HCT116 (cell line): ENCODE data around the gene C1QL4. TPM values are rescaled to one million over a fixed set of nuclear protein-coding genes. Genes with fewer than 3 reads are reported as not detected.

Experiments
- ATAC-seq: fragments of 200-7000 bp; cut with Tn5 transposase; 2 replicates; pipeline ENCODE4 v1.9.1; 2020; ENCODE audit warnings: mild to moderate bottlenecking, moderate library complexity
- BruUV-seq: library from RNA; stranded (reverse); fragments of 400-500 nt; replicated peaks from 2 replicates; lab custom pipeline; 2021; lab: Mats Ljungman, UMichigan
- CTCF ChIA-PET: fragments of 300-600 bp; sonication (Branson Sonifier 250); formaldehyde crosslinking; loops from one replicate; lab custom pipeline; 2021; ENCODE audit warnings: antibody characterized with exemption; lab: Charles Lee
- POLR2A ChIA-PET: fragments of 300-600, 350-600 bp; sonication (Branson Sonifier 250); formaldehyde crosslinking; loops from one replicate; lab custom pipeline; 2021; ENCODE audit warnings: antibody characterized with exemption; lab: Charles Lee
- RAD21 ChIA-PET, 2 experiments: fragments of 300-600 bp; sonication (Branson Sonifier 250); formaldehyde crosslinking; loops; one replicate each; lab custom pipeline; 2023; ENCODE audit warnings: low total read pairs in 2 of 2; ENCODE audit not compliant: uncharacterized antibody in 2 of 2, unreplicated experiment in 2 of 2, low non-redundant PET in 1 of 2; lab: Charles Lee
- DNase-seq: peaks from one replicate; pipeline ENCODE4 v3.0.0-alpha.2; 2010; ENCODE audit warnings: low read depth, low spot score
- H2AFZ ChIP-seq: fragments of 200-600 bp; shearing (Covaris generic), sonication (generic); 2 replicates; pipeline ENCODE4 v1.6.1; 2017; ENCODE audit warnings: low read depth, mixed run types, mixed read lengths, antibody characterized with exemption, low read length; ENCODE audit not compliant: poor library complexity, severe bottlenecking
- H3K27ac ChIP-seq: 2 replicates; pipeline ENCODE4 v1.5.1; 2012; ENCODE audit warnings: low read depth, low read length
- H3K27me3 ChIP-seq: fragments of 200-600 bp; sonication (generic); 2 replicates; pipeline ENCODE4 v1.6.1; 2016; ENCODE audit warnings: mixed run types, low read length, mixed read lengths; ENCODE audit not compliant: insufficient read depth
- H3K36me3 ChIP-seq, 2 experiments: fragments of 200-500 bp in 1 of 2; fragments of 200-600 bp in 1 of 2; sonication (Bioruptor generic) in 1 of 2; sonication (generic) in 1 of 2; 2 replicates each; pipeline versions ENCODE4 v1.5.1 to v1.6.1; 2014 to 2016; ENCODE audit warnings: low read length in 2 of 2, inconsistent platforms in 1 of 2, mixed read lengths in 1 of 2, mixed run types in 1 of 2; ENCODE audit not compliant: insufficient read depth in 2 of 2, control insufficient read depth in 1 of 2
- H3K4me1 ChIP-seq, 2 experiments: fragments of 200-600 bp in 1 of 2; sonication (generic) in 1 of 2; 2 replicates each; pipeline versions ENCODE4 v1.5.1 to v1.6.1; 2012 to 2017; ENCODE audit warnings: low read length in 2 of 2, inconsistent platforms in 1 of 2, mild to moderate bottlenecking in 1 of 2, mixed read lengths in 1 of 2, mixed run types in 1 of 2, moderate library complexity in 1 of 2; ENCODE audit not compliant: insufficient read depth in 2 of 2, control insufficient read depth in 1 of 2
- H3K4me2 ChIP-seq: fragments of 200-600 bp; sonication (generic); 2 replicates; pipeline ENCODE4 v1.6.1; 2017; ENCODE audit warnings: mixed run types, low read length, mixed read lengths
- H3K4me3 ChIP-seq, 2 experiments: fragments of 200-600 bp in 1 of 2; sonication (generic) in 1 of 2; replicated peaks in 1 of 2; 2 replicates each; pipeline ENCODE4 v1.5.1; 2011 to 2016; ENCODE audit warnings: low read length in 2 of 2, control low read depth in 1 of 2, low read depth in 1 of 2, mild to moderate bottlenecking in 1 of 2, mixed read lengths in 1 of 2, mixed run types in 1 of 2
- H3K79me2 ChIP-seq: fragments of 200-600 bp; sonication (generic); 2 replicates; pipeline ENCODE4 v1.6.1; 2017; ENCODE audit warnings: mild to moderate bottlenecking, mixed run types, low read length, moderate library complexity, mixed read lengths; ENCODE audit not compliant: insufficient read depth
- H3K9ac ChIP-seq: fragments of 200-600 bp; sonication (generic); 2 replicates; pipeline ENCODE4 v1.6.1; 2016; ENCODE audit warnings: low read length, mixed read lengths
- H3K9me2 ChIP-seq: fragments of 200-600 bp; sonication (generic), shearing (Covaris generic); 2 replicates; pipeline ENCODE4 v1.6.1; 2017; ENCODE audit warnings: mixed run types, mild to moderate bottlenecking, moderate library complexity; ENCODE audit not compliant: insufficient read depth
- H3K9me3 ChIP-seq, 2 experiments: fragments of 200-500 bp in 1 of 2; fragments of 200-600 bp in 1 of 2; sonication (Bioruptor generic) in 1 of 2; sonication (generic) in 1 of 2; 2 replicates each; pipeline ENCODE4 v1.6.1; 2014 to 2017; ENCODE audit warnings: low read length in 2 of 2, mixed read lengths in 2 of 2, inconsistent platforms in 1 of 2, low read depth in 1 of 2, mild to moderate bottlenecking in 1 of 2, mixed run types in 1 of 2, moderate library complexity in 1 of 2; ENCODE audit not compliant: control insufficient read depth in 1 of 2, insufficient read depth in 1 of 2
- H4K20me1 ChIP-seq: fragments of 200-600 bp; sonication (generic), shearing (Covaris generic); 2 replicates; pipeline ENCODE4 v1.6.1; 2017; ENCODE audit warnings: mixed run types, mild to moderate bottlenecking, moderate library complexity; ENCODE audit not compliant: insufficient read depth
- POLR2AphosphoS5 ChIP-seq: IDR thresholded peaks from 2 replicates; pipeline ENCODE4 v1.6.1; 2011; ENCODE audit warnings: mild to moderate bottlenecking, low read depth, low read length, moderate library complexity
- RAD21 ChIP-seq: IDR thresholded peaks from 2 replicates; pipeline ENCODE4 v1.6.1; 2012; ENCODE audit warnings: low read depth, mild to moderate bottlenecking
- ZFX ChIP-seq: fragments of 450-650 bp; IDR thresholded peaks from 2 replicates; pipeline ENCODE4 v1.6.1; 2017
- intact Hi-C: fragments of 100-400 bp; cut with micrococcal nuclease; formaldehyde crosslinking; loops from 2 replicates; pipeline ENCODE4 v1.10.0; 2022
- total RNA-seq: library from RNA; stranded (reverse); gene quantifications from one replicate; pipeline ENCODE4 v1.2.1, GENCODE V29; 2021; ENCODE audit not compliant: unreplicated experiment
- TF ChIP-seq, protein P1 (sequence below): IDR thresholded peaks from 2 replicates; pipeline ENCODE4 v1.6.1; 2011; ENCODE audit warnings: mild to moderate bottlenecking, low read length, moderate library complexity; ENCODE audit not compliant: insufficient replicate concordance; ENCODE audit errors: extremely low read depth
- TF ChIP-seq, protein P2 (sequence below), 3 experiments: fragments of 200-600 bp in 1 of 3; sonication (generic) in 1 of 3; IDR thresholded peaks in 2 of 3; conservative IDR thresholded peaks in 1 of 3; 2 replicates each; pipeline ENCODE4 v1.5.1; 2012 to 2017; ENCODE audit warnings: low read depth in 2 of 3, low read length in 2 of 3, antibody characterized with exemption in 1 of 3, borderline replicate concordance in 1 of 3, control low read depth in 1 of 3, mild to moderate bottlenecking in 1 of 3, mixed read lengths in 1 of 3, mixed run types in 1 of 3, moderate library complexity in 1 of 3; ENCODE audit not compliant: insufficient read depth in 1 of 3
- TF ChIP-seq, protein P3 (sequence below): IDR thresholded peaks from 2 replicates; pipeline ENCODE4 v1.6.1; 2012

Gene C1QL4
- total RNA-seq, 1 experiment from 2014 or later: 8.1 TPM

DNA sequence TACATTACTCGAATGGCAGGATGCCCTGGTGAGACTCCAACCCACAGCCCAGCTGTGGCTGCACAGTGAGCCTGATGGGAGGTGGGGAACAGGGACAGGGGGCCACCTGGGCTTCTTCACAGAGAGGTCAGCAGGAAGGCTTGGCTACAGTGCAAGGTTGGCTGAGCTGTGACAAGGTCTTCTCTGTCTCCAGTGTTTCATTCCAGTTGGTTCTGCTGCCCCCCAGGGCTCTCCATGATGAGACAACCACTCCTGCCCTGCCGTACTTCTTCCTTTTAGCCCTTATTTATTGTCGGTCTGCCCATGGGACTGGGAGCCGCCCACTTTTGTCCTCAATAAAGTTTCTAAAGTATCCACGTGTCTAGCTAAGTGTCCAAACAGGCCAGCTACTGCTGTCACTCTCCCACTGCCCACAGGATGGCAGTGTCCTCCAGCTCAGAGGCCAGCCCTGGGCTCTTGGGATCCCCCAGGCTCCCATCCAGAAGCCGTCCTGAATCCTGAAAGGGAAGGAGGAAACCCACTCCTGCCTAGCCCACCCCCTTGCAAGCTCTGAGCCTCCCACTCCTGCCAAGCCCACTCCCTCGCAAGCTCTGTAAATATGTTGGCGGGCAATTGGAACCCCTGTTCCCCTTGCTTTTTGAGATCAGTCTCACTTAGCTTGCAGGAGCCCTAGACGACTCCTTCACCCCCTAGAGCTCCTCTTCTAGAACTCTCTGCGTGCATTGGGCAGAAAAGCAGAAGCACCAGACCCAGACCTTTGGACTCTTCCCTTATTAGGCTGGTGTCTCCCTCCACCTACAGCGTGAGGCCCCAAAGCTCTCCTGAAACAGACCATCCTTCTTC, 5.4 kb downstream of the C1QL4 start:
- Histone ChIP-seq H3K4me3 (no peak overlapping the region), H3K9me2 (no peaks in the 10 kb centered on the region), H3K4me2 (no peak overlapping the region), H3K9me3 (no peaks in the 10 kb centered on the region), H3K4me1 (peaks cover 4 to 11% of the 10 kb centered on the region in 2 experiments; a peak in 2 of 4 replicates), H3K36me3 (peaks cover 10 to 24% of the 10 kb centered on the region in 2 experiments; a peak in 2 of 4 replicates), H3K79me2 (no peaks in the 10 kb centered on the region), H3K27me3 (no peaks in the 10 kb centered on the region), H3K9ac (no peak overlapping the region), H4K20me1 (no peaks in the 10 kb centered on the region), H2AFZ (no peak overlapping the region), H3K27ac (peak overlapping the region; percentile 35)
- peak; percentile 43 for DNase-seq
- CTCF ChIA-PET: interaction anchor here (0.6 to 3.5 kb wide), 25 partner anchors 8 to 410 kb away, joined by 3 to 80 read pairs (median 5); partner anchors contain the start of genes DNAJC22, TMBIM6 and TROAP
- peak; percentile 84 for ATAC-seq
- TF ChIP-seq, protein P1, sequence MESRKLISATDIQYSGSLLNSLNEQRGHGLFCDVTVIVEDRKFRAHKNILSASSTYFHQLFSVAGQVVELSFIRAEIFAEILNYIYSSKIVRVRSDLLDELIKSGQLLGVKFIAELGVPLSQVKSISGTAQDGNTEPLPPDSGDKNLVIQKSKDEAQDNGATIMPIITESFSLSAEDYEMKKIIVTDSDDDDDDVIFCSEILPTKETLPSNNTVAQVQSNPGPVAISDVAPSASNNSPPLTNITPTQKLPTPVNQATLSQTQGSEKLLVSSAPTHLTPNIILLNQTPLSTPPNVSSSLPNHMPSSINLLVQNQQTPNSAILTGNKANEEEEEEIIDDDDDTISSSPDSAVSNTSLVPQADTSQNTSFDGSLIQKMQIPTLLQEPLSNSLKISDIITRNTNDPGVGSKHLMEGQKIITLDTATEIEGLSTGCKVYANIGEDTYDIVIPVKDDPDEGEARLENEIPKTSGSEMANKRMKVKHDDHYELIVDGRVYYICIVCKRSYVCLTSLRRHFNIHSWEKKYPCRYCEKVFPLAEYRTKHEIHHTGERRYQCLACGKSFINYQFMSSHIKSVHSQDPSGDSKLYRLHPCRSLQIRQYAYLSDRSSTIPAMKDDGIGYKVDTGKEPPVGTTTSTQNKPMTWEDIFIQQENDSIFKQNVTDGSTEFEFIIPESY: no peak
- TF ChIP-seq POLR2AphosphoS5 (no peak), RAD21 (peak; percentile 86), ZFX (no peak)
- TF ChIP-seq, protein P2, sequence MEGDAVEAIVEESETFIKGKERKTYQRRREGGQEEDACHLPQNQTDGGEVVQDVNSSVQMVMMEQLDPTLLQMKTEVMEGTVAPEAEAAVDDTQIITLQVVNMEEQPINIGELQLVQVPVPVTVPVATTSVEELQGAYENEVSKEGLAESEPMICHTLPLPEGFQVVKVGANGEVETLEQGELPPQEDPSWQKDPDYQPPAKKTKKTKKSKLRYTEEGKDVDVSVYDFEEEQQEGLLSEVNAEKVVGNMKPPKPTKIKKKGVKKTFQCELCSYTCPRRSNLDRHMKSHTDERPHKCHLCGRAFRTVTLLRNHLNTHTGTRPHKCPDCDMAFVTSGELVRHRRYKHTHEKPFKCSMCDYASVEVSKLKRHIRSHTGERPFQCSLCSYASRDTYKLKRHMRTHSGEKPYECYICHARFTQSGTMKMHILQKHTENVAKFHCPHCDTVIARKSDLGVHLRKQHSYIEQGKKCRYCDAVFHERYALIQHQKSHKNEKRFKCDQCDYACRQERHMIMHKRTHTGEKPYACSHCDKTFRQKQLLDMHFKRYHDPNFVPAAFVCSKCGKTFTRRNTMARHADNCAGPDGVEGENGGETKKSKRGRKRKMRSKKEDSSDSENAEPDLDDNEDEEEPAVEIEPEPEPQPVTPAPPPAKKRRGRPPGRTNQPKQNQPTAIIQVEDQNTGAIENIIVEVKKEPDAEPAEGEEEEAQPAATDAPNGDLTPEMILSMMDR (IDR thresholded peaks at IDR 0.05 in 2 of 3, conservative IDR thresholded peaks at IDR 0.05 in 1 of 3; ENCODE audit: borderline replicate concordance in 1 of 3, insufficient read depth in 1 of 3, low read depth in 2 of 3, low read length in 2 of 3): peak; percentile 79 to 87 (median 86)
- TF ChIP-seq, protein P3, sequence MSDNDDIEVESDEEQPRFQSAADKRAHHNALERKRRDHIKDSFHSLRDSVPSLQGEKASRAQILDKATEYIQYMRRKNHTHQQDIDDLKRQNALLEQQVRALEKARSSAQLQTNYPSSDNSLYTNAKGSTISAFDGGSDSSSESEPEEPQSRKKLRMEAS: peak; percentile 64
- no TSS peak for BruUV-seq
- POLR2A ChIA-PET: interaction anchor here (0.7 to 1.6 kb wide), 6 partner anchors 9 to 249 kb away, joined by 3 to 22 read pairs (median 4); partner anchors contain the start of genes PRPH and TROAP
- intact Hi-C loops: loop anchor here (1.0 kb wide), 1 partner anchor 26 kb away; no protein-coding TSS in a partner anchor
- RAD21 ChIA-PET: interaction anchor here (0.6 to 1.4 kb wide), 9 partner anchors 9 to 249 kb away, joined by 3 to 9 read pairs (median 5); partner anchors contain the start of gene TROAP (in 1 of the 2)
